Spleen (tissue), 11 donors: ENCODE data around the gene RNF7. TPM values are rescaled to one million over a fixed set of nuclear protein-coding genes. Genes with fewer than 3 reads are reported as not detected.

Experiments
- DNase-seq: peaks from one replicate; pipeline ENCODE4 v3.0.0-alpha.2; 2020
- H3K27ac ChIP-seq, 8 donors: fragments of 200-600 bp; sonication (generic) in 7 of 8; 1 replicate in 4 of 8; 2 replicates in 4 of 8; pipeline versions ENCODE4 v1.5.0 to v1.8.0; 2016 to 2021; ENCODE audit warnings: inconsistent platforms in 4 of 8, mild to moderate bottlenecking in 4 of 8, moderate library complexity in 1 of 8
- H3K27me3 ChIP-seq, 7 donors: fragments of 200-600 bp; sonication (generic) in 6 of 7; replicated peaks in 1 of 7; 1 replicate in 4 of 7; 2 replicates in 3 of 7; pipeline versions ENCODE4 v1.5.0 to v1.8.0; 2016 to 2021; ENCODE audit warnings: inconsistent platforms in 3 of 7, mild to moderate bottlenecking in 1 of 7
- H3K36me3 ChIP-seq, 6 donors: fragments of 200-600 bp; sonication (generic) in 5 of 6; 1 replicate in 4 of 6; 2 replicates in 2 of 6; pipeline versions ENCODE4 v1.5.0 to v1.8.0; 2016 to 2021; ENCODE audit warnings: inconsistent platforms in 2 of 6
- H3K4me1 ChIP-seq, 6 donors: fragments of 200-600 bp; sonication (generic) in 5 of 6; 1 replicate in 3 of 6; 2 replicates in 3 of 6; pipeline versions ENCODE4 v1.5.0 to v1.8.0; 2016 to 2021; ENCODE audit warnings: inconsistent platforms in 3 of 6
- H3K4me3 ChIP-seq, 8 donors: fragments of 200-600 bp; sonication (generic) in 7 of 8; 1 replicate in 4 of 8; 2 replicates in 4 of 8; pipeline versions ENCODE4 v1.5.0 to v1.8.0; 2016 to 2021; ENCODE audit warnings: inconsistent platforms in 4 of 8, mild to moderate bottlenecking in 4 of 8, moderate library complexity in 2 of 8
- H3K9me3 ChIP-seq, 8 donors: fragments of 200-600 bp; sonication (generic) in 7 of 8; 1 replicate in 4 of 8; 2 replicates in 4 of 8; pipeline versions ENCODE4 v1.5.0 to v1.8.0; 2016 to 2021; ENCODE audit warnings: inconsistent platforms in 4 of 8
- CTCF ChIP-seq, 11 experiments: fragments of 200-600 bp in 7 of 11; fragments of 450-650 bp in 4 of 11; sonication (generic) in 4 of 11; IDR thresholded peaks in 8 of 11; conservative IDR thresholded peaks in 3 of 11; 1 replicate in 7 of 11; 2 replicates in 4 of 11; pipeline versions ENCODE4 v1.4.0 to v1.8.0; 2016 to 2021; ENCODE audit warnings: antibody characterized with exemption in 11 of 11, inconsistent platforms in 4 of 11, mild to moderate bottlenecking in 1 of 11
- POLR2A ChIP-seq, 3 donors: fragments of 450-650 bp; IDR thresholded peaks; one replicate each; pipeline ENCODE4 v1.5.1; 2017; ENCODE audit warnings: antibody characterized with exemption in 3 of 3, mild to moderate bottlenecking in 1 of 3
- POLR2AphosphoS5 ChIP-seq, 3 donors: sonication (generic); formaldehyde crosslinking; IDR thresholded peaks; one replicate each; pipeline ENCODE4 v1.5.1; 2017; ENCODE audit warnings: antibody characterized with exemption in 3 of 3
- WGBS, 5 donors: extraction: QIAGEN DNeasy Blood & Tissue Kit in 3 of 5; methylation state at CpG; one replicate each; pipeline versions ENCODE4 v1.1.5 to v1.1.7; 2013 to 2018; 5-methylcytosine and 5-hydroxymethylcytosine counted together
- intact Hi-C: fragments of 100-400 bp; cut with DNase I; formaldehyde crosslinking; loops from one replicate; pipeline ENCODE4 v1.15.0; 2023; ENCODE audit warnings: low total_unique reads
- polyA plus RNA-seq, 3 donors: library from polyadenylated mRNA; stranded (reverse); fragments of 200-250 nt; gene quantifications; one replicate each; pipeline ENCODE4 v1.2.1, GENCODE V29; 2013
- total RNA-seq, 7 donors: library from RNA; depleted of rRNA in 3 of 7; stranded (reverse); fragments of >200 nt in 3 of 7; fragmentation: NEBNext Ultra II Directional in 4 of 7; extraction: Animal tissue kit (Norgen Biotek cat#: 25700) in 4 of 7; gene quantifications; one replicate each; pipeline versions ENCODE4 v1.1.0 to v1.2.1, GENCODE V29; 2016 to 2021
- donor health status: healthy with polysubstance abuse.
- donor health status: DM: no; HTN: no; CAD: no; lungs with moderate emphysema.
- donor health status: DM: no; HTN: no; CAD: no.
- donor health status: Bipolar disorder and iron deficiency.
- donor health status: healthy.
- donor health status: DM: no; HTN: no; CAD: no.
- donor health status: DM: yes; HTN: yes; CAD: no.

Gene RNF7
- total and polyA plus RNA-seq, 10 donors = 42.5 to 117 (median 61.6) TPM

- H3K36me3 ChIP-seq = no peaks in the 10 kb centered on the region
- H3K27ac ChIP-seq = no peak overlapping the region
- 90 to 96% (median 93%) methylated on average over 2 of the region's 2 CpGs for WGBS, 5 donors
- TF ChIP-seq POLR2A (IDR thresholded peaks at IDR 0.05) = no peak
- TF ChIP-seq CTCF (IDR thresholded peaks at IDR 0.05 in 8 of 11, conservative IDR thresholded peaks at IDR 0.05 in 3 of 11) = no peak
- TF ChIP-seq POLR2AphosphoS5 (IDR thresholded peaks at IDR 0.05) = no peak
- H3K4me3 ChIP-seq = no peak overlapping the region
- no peak for DNase-seq
- no peaks in the 10 kb centered on the region for H3K4me1 ChIP-seq
- intact Hi-C loops = no loop called here
- H3K27me3 ChIP-seq = no peaks in the 10 kb centered on the region
- no peaks in the 10 kb centered on the region for H3K9me3 ChIP-seq
These were observed 16.0 kb upstream of the RNF7 start for GRCh38 chr3:141722081-141722480.

- Histone ChIP-seq H3K4me1 (no peaks in the 10 kb centered on the region), H3K27me3 (no peaks in the 10 kb centered on the region), H3K27ac (no peak overlapping the region), H3K4me3 (no peak overlapping the region), H3K9me3 (no peaks in the 10 kb centered on the region), H3K36me3 (no peaks in the 10 kb centered on the region)
- DNase-seq = no peak
- 82 to 87% (median 84%) methylated on average over 2 of the region's 2 CpGs for WGBS, 5 donors
- TF ChIP-seq CTCF (IDR thresholded peaks at IDR 0.05 in 8 of 11, conservative IDR thresholded peaks at IDR 0.05 in 3 of 11) (no peak), POLR2AphosphoS5 (IDR thresholded peaks at IDR 0.05) (no peak), POLR2A (IDR thresholded peaks at IDR 0.05) (no peak)
- intact Hi-C loops = no loop called here
These were observed 15.4 kb upstream of the RNF7 start for GRCh38 chr3:141722648-141723047.

GRCh38 chr3:141723255-141723654, 14.8 kb upstream of the RNF7 start:
- no peaks in the 10 kb centered on the region for H3K4me1 ChIP-seq
- no peaks in the 10 kb centered on the region for H3K27me3 ChIP-seq
- TF ChIP-seq POLR2AphosphoS5 (IDR thresholded peaks at IDR 0.05) = no peak
- no peak for TF ChIP-seq CTCF (IDR thresholded peaks at IDR 0.05 in 8 of 11, conservative IDR thresholded peaks at IDR 0.05 in 3 of 11)
- TF ChIP-seq POLR2A (IDR thresholded peaks at IDR 0.05) = no peak
- intact Hi-C loops = no loop called here
- H3K4me3 ChIP-seq = no peak overlapping the region
- no peak for DNase-seq
- H3K36me3 ChIP-seq = no peaks in the 10 kb centered on the region
- H3K9me3 ChIP-seq = no peaks in the 10 kb centered on the region
- no peak overlapping the region for H3K27ac ChIP-seq

- no peaks in the 10 kb centered on the region for H3K9me3 ChIP-seq
- no peak for DNase-seq
- no peaks in the 10 kb centered on the region for H3K36me3 ChIP-seq
- TF ChIP-seq CTCF (IDR thresholded peaks at IDR 0.05 in 8 of 11, conservative IDR thresholded peaks at IDR 0.05 in 3 of 11) = no peak
- TF ChIP-seq POLR2A (IDR thresholded peaks at IDR 0.05) = no peak
- TF ChIP-seq POLR2AphosphoS5 (IDR thresholded peaks at IDR 0.05) = no peak
- H3K4me3 ChIP-seq = no peak overlapping the region
- no peak overlapping the region for H3K27ac ChIP-seq
- intact Hi-C loops = no loop called here
- no peaks in the 10 kb centered on the region for H3K4me1 ChIP-seq
- no peaks in the 10 kb centered on the region for H3K27me3 ChIP-seq
- WGBS, 5 donors = 57 to 94% (median 91%) methylated on average over 1 of the region's 1 CpG
These were observed 13.9 kb upstream of the RNF7 start for GRCh38 chr3:141724186-141724585.
